SKM-1 treated with dmso at 0.1 percent for 144 hours (cell line): ENCODE data around the gene CLDND2.

Source experiments
- DNase-seq: peaks from one replicate; lab custom pipeline; 2025; ENCODE audit not compliant: unreplicated experiment; lab: John Stamatoyannopoulos, UW

The CLDND2 gene

DNA sequence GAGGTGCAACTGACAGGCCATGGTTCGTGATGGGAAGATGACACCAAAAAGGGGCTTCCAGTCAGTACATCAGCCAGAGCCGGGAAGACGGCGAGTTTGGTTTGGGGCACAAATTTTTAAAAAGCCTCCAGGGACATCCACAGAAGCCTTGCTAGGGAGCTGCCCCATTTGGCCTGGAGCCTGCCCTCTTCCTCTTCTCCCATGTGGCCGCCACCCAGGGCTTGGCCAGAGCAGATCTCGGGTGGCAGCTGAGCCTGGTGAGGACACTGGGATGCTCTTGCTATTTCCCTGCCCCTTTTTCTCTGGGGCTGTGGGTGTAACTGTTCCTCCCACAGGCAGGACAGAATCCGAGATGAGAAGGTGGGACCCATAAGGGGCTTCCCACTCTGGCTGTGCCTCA lies 10.9 kb downstream of the CLDND2 start:
- no peak for DNase-seq

DNA sequence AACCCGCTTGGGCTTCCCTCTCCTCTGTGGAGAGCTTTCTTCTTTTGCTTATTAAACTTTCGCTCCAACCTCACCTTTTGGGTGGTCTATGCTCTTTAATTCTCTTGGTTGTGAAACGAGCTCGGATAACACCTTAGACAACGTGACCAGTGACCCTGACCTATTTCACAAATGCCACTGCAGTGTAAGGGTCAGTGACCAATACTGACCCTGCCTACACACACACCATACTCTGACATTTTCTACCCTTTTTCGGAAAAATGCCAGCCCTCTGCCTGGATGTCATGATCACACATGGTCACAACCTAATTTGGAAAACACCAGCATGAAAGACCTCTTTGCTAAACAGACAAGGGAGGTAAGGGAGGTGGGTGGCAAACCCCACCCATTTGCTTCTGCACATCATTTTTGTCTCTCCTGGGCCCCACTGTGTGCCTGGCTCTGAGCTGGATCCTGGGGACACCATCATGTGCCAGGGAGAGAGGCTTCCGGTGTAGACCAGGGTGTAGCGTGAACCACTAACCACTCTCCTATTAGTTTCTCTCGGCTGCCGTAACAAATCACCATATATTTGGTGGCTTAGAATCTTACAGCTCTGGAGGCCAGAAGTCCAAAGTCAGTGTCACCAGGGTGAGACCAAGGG lies 12.5 kb downstream of the CLDND2 start:
- no peak for DNase-seq

DNA sequence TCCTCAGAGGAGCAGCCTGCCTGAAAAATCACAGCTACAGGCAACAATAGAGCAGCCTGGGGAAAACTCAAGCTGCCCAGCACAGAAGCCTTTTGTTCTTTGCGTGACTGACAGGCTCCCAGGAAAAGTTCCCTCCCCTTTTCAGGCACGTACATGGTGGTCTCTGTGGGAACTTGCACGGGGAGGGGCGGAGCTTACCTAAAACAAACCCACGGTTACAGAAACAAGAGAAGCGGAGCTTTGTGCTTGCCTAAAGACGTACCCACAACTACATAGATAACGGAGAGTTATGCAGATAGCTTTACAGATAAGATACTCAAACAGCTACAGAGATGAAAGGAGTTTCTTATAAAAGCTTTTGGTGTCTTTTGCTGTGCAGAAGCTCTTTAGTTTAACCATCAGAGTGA lies 14.1 kb downstream of the CLDND2 start:
- DNase-seq: no peak

DNA sequence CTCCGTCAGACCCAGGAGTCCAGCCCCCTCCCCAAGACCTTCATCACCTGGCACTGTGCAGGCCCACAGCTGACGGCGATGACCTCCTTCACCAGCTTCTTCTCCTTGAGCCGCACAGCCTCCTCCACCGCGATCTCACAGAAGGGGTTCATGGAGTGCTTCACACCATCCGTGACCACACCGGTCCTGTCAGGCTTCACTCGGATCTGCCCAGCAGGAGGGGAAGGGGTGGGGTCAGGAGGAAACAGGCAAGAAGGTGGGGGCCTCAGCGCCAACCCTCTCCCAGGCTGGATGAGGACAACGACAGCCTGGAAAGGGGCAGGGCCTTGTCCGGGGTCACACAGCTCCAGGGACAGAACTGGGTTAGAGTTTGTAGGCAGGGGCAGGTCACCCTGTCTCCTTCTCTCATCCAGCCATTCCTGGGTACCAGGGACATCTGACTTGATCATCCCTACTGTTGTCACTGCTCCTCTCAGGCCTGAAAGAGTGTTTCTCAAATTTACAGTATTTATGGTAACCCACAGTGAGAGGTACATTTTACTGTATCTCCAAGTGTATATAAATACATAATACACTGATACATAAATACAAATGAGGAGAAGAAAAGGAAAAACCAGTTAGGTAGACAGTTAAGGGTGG lies 14.6 kb downstream of the CLDND2 start:
- DNase-seq: no peak

DNA sequence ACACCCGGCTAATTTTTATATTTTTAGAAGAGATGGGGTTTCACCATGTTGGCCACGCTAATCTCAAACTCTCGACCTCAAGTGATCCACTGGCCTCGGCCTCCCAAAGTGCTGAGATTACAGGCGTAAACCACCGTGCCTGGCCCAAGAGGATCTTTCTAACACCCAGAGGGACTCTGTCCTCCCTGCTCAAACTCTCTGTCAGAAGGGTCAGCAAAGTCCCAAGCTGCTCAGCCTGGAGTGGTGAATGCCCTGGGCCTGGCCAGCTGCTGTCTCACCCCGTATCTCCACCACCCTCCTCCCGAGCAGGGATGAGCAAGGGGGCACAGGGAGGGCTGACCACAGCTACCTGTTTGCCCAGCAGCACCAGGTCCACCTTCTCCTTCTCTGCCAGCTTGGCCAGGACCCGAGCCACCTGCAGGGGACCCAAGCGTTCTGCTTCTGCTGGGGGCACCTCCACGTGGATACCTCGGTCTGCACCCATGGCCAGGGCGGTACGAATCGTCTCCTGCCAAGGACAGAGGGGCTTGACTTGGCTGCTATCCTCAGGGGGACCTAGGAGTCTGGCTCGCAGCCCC lies 15.9 kb downstream of the CLDND2 start:
- no peak for DNase-seq

DNA sequence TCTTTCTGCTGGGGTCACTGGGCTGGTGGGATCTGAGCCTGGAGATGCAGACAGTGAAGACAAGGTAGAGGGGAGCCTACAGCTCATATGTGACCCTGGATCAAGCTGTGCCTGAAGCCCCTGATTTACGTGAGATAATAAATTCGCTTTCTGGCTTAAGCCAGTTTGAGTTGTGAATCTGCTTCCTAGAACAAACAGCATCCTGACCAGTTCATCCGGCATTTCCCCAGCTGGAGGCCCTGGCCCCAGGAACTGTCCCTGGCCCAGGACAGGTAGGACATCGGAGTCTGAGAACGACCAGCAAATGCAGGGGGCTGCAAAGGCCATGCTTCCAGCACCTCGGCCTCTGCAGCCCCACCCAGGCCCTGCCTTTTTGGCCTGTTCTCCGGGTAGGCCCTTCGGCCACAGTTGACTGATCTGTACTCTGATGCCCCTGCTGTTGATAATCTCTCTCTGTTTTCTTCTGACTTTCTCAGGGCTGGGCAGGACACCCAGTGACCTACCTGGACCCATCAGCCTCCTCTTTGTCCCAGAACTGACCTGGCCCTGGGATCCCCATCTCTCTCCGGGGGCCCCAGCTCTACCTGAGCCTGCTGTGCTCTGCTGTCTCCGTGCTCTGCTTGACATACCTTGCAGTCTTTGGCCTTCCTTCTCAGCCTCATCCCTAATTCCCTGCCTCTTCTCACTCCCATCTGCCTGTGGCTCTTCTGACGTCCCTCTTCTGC lies 17.4 kb downstream of the CLDND2 start:
- no peak for DNase-seq

DNA sequence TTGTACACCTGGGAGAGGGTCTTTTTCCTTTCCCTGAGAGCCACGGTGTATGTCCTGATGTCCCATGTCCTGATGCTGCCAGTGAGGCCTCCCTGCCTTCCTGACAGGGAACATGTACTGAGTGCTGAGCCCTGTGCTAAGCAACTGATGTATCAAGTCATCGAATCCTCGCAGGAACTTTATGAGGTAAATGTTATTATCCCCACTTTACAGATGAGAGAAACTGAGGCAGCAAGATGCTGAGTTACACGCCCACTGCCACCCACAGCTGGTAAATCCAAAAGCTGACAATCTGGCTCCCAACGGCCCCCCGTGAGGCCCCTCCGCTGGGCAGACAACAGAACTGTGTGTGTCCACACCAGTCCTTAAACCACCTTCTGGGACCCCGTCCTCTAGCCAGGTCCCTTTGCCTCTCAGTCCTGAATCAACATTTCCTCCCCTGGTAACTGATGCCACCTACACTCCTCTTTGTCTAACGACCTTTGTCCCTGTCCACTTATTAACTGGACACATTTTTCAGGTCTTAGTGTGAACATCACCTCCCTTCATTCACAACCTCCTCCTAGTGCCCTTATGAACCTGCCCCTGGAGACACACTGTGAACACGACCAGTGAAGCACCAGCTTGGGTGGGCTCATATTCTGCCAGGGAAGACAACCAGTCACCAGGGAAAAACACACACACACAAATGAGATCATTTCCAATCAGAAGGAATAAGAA lies 21.4 kb downstream of the CLDND2 start:
- no peak for DNase-seq

DNA sequence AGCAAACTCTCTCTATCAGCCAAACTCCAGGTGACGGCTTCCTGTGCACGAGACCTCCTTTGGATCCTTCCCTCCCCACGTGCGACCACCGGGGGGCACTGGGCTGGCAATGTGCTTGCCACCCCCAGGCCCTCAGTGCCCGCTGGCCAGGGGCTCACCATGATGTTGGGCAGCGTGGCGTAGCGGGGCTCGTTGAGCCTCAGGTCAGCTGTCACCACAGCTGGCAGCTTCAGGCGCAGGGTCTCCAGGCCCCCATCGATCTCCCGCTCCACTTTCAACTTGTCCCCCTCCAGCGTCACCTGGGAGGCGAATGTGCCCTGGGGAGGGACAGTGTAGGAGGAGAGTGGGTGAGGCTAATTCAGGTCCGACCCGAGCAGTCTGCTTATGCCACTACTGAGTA lies 22.1 kb downstream of the CLDND2 start:
- no peak for DNase-seq

DNA sequence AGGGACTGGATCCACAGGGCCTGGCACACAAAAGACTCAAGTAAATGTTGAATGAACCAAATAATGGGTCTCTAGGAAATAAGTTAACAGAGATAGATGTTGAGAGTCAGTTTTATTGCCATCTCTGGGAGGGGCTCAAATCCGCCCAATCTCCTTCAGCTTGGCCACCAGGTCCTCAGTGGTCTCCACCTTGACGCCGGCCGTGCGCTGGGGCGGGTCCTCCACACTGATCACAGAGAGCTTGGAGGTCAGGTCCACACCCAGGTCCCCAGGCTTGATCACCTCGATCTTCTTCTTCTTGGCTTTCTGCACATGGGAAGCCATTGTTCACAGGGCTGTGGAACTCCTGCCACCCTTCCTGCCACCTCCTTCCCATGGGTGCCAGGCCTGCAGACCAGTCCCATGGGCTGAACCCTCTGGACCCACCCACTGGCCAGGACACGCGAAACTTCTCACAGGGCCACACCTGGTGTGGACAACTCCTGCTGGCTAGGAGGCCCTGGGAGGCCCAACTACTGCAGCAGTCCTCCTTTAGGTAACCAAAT lies 23.7 kb downstream of the CLDND2 start:
- DNase-seq: no peak

DNA sequence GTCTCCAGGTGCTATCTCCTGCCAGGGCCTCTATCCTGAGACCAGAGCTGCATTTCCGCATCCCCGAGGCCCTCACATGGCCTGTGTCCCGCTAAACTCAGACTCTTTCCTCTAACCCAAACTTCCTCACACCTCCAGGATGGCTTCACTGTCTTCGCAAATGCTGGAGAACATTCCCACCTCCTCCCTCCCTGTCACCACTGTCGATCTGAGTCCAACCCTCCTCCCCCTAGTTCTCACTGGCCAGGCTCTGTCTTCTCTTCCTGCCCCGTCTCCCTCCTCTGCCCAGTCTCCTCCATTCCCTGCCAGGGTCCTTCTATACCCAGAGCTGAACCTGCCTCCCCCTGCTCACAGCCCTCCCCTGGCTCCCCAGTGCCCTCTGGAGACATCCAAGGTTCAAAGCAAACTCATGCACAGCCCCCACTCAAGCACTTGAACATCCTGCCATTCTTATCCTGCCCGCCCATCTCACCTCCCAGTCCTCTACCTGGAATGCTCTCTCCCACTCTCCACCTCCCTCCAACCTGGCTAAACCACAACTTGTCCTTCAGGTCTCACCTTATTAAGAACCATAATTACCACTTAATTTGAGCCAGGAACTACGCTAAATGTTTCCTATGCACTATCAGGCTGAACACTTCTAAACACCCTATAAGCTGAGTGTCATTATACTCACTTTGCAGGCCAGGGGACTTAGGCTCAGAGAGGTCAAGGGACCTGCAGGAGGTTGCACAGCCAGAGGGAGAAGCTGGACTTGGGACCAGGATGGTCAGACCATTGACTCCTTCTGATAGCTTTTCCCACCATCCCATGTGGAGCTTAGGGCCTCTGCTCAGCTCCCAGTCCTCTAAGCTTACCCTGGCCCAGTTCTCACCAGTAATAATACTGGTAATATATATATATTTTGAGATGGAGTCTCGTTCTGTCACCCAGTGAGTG lies 25.9 kb downstream of the CLDND2 start:
- DNase-seq: no peak

DNA sequence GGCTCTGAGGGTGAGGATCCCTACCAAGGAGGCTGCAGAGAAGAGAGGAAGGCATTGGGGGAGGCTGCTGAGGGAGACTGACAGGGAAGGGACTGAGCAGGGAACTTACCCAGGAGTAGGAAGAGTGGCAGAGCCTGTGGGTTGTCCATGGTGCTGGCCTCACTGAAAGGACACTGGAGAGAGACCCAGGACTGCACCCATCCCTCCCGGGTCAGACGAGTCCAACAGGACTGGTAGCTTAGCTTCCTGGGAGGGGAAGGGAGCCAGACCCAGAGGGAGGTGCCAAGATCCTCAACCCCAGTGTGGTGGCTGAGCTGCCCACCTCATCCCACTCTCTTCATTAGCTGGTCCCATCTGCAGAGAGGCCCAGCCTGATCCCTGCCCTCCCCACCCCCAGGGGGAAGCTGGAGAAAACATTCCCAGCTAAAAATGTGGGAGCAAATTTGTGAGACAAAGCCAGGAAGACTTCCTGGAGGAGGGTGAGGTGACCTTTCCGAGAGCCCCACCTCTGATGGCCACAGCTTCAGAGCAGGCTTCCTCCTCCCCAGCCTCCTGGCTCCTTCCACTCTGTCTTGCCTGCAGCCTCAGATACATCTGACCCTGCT lies 26.7 kb downstream of the CLDND2 start, which contains the start of gene VSIG10L:
Gene VSIG10L, minus strand, starts transcription at position 164 of the 605 bp plus-strand sequence. Its CDS starts 15 bp downstream, at position 149.
- no peak for DNase-seq

DNA sequence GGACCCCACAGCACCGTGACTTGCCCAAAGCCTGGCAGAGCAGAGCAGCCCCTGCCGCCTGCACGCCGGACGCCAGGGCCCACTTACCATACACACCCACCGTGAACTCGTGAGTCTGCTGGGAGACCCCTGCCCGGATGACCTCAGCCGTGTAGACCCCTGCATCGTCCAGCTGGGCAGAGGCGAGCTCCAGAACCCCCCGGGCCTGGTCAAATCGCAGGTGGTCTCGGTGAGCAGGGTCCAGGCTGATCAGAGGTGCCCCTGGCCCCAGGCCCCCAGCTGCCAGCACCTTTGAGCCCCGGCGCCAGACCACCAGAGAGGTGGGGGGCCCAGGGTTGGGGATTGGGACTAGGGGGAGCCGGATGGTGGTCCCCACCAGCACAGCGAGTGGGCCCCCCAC lies 27.7 kb downstream of the CLDND2 start:
- DNase-seq: no peak

DNA sequence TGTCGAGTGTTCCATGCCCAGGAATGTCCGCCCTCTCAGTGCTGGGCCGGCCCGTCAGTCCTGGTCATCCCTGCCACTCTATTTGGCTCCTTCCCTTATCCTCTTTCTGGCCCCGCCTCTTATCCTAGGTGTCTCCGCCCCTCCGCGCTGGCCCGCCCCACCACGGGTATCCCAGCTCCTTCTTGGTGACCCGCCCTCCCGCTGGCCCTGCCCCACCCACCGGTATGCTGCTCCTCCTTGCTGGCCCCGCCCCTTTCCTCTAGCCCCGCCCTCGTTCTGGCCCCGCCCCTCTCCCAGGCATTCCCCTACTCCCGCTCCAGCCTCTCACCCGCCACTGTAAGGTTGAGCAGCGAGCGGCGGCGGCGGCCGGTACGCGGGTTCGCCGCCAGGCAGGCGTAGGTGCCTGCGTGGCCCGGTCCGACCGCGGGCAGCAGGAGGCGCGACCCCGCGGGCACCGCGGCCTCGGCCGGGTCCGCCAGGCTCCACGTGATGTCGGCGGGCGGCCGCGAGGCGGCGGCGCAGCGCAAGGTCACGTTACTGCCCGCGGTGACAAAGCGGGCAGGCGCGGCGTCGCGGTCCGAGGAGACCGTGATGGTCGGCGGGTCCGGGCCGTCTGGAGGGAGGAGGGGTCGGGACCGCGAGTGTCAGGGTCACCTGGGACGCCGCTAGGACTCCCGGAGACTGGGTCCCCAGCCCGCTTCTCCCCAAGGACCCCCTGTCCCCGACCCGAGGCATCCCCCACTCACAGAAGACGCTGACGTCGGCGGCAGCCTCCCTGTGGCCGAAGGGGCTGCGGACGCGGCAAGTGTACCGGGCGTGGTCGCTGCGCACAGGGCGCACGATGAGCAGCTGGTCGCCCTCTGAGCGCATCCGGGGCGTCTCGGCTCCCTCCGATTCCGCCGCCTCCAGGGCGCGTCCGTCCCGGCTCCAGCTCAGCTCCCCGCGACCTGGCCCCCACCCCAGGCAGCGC lies 28.8 kb downstream of the CLDND2 start:
- DNase-seq: peak; percentile 66

DNA sequence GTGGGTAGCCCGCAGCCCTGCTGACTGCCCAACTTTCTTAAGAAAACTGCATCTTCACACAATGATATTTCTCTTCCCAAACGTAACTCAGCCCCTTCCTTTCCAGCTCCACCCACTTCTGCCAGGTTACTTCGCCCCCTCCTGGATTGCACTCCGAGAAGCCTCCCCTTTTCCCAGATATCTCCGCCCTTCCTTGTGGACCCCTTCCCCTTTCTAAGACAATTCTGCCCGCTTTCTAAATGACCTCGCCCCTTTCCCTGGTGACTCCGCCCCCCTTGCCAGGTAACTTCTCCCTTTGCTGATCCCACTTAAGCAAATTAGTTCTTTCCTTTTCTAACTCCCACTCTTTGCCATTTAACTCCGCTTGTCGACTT lies 29.5 kb downstream of the CLDND2 start:
- no peak for DNase-seq

DNA sequence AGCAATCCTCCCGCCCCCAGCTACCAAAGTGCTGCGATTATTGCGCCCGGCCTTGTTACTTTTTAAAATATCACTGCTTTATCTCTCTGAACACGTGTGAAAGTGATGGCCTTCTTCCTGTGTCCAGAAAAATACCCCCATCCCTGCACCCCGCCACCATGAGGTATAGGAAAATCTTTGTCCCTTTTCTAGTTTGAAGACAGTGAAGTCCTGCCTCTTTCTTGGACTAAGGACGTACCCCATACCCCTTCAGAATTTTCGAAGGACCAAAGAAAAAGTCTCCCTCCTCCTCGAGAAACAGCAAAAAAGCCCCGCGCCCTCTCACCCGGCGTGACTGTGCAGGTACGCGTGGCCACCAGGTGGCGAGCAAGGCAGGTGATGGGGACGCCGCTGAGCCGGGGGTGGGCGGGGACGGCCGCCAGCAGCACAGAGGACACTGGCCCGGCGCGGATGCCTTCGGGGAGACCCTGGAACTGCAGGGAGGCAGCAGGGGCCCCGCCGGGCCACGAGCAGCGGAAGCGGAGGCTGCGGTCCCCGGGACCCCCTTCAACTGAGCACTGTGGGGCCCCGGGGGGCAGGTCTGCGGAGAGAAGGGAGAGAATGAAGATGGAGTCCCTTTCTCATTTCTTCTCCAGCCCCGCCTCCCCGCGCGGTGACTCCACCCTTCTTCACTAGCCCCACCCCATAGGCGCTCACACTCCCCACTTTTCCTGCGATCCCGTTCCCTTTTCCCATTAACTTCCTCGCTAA lies 30.1 kb downstream of the CLDND2 start:
- DNase-seq: peak; percentile 44

DNA sequence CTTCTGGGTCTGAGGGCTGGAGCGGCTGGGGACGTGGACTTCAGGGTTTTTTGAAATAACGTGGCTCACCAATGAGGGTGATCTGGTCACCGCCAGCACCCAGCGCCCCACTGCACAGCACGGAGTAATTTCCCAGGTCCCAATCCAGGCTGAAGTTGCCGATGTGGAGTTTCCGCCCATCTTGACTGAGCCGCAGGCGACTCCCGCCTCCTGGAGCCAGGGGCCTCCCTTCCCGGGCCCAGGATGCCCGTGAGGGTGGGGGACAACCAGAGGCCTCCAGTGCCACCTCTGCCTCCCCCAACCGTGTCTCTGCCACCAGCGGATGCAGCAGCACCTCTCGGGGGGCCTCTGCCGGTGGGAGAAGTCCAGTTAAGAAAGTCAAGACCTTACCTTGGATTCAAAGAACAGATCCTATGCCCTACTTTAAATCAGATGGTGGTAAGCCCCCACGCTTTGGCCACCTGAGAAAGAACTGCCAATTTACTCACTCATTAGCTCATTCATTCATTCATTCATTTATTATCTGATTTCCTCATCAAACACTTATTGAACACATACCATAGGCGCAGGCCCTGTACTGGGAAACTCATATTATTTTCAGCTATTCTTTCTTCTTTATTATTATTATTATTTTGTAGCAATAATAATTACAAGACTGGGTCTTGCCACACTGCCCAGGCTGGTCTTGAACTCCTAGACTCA lies 30.8 kb downstream of the CLDND2 start:
- DNase-seq: no peak
